Loucy (cell line): Measurements from ENCODE around the gene DLX5.

Experiments used
- H2AFZ ChIP-seq: fragments of 200-600 bp; sonication (generic); 2 replicates; pipeline ENCODE4 v1.6.0; 2016; ENCODE audit warnings: antibody characterized with exemption, mild to moderate bottlenecking, low read length, moderate library complexity
- H3F3A ChIP-seq: fragments of 200-600 bp; 2 replicates; pipeline ENCODE4 v1.6.0; 2016; ENCODE audit warnings: antibody characterized with exemption, low read depth, mild to moderate bottlenecking
- H3K27me3 ChIP-seq: fragments of 200-600 bp; sonication (generic); 2 replicates; pipeline ENCODE4 v1.6.1; 2014; ENCODE audit warnings: low read length, mild to moderate bottlenecking; ENCODE audit not compliant: insufficient read depth, poor library complexity, severe bottlenecking
- H3K36me3 ChIP-seq: fragments of 200-600 bp; sonication (generic); 2 replicates; pipeline ENCODE4 v1.6.1; 2016; ENCODE audit warnings: low read length; ENCODE audit not compliant: insufficient read depth
- H3K4me1 ChIP-seq: fragments of 200-600 bp; sonication (generic); 2 replicates; pipeline ENCODE4 v1.5.1; 2014; ENCODE audit warnings: low read length, mild to moderate bottlenecking; ENCODE audit not compliant: insufficient read depth, poor library complexity, severe bottlenecking
- H3K4me2 ChIP-seq: fragments of 200-600 bp; sonication (generic); 2 replicates; pipeline ENCODE4 v1.6.0; 2014; ENCODE audit warnings: antibody characterized with exemption, low read length, low read depth, mild to moderate bottlenecking; ENCODE audit not compliant: poor library complexity, severe bottlenecking
- H3K4me3 ChIP-seq: fragments of 200-600 bp; sonication (generic); 2 replicates; pipeline ENCODE4 v1.5.1; 2014; ENCODE audit warnings: low read length, mild to moderate bottlenecking, mixed read lengths; ENCODE audit not compliant: poor library complexity, severe bottlenecking
- H3K79me2 ChIP-seq: fragments of 200-600 bp; sonication (generic); 2 replicates; pipeline ENCODE4 v1.6.1; 2014; ENCODE audit warnings: low read length; ENCODE audit not compliant: insufficient read depth
- H3K9ac ChIP-seq: fragments of 200-600 bp; sonication (generic); 2 replicates; pipeline ENCODE4 v1.6.0; 2014; ENCODE audit warnings: mild to moderate bottlenecking, low read depth, low read length, moderate library complexity; ENCODE audit not compliant: poor library complexity, severe bottlenecking
- H3K9me2 ChIP-seq: fragments of 200-600 bp; sonication (generic); replicated peaks from 2 replicates; pipeline ENCODE4 v1.6.1; 2016; ENCODE audit warnings: low read depth, low read length, mixed read lengths
- H3K9me3 ChIP-seq: fragments of 200-600 bp; sonication (generic); 2 replicates; pipeline ENCODE4 v1.6.1; 2014; ENCODE audit warnings: mild to moderate bottlenecking, antibody characterized with exemption, low read length, low read depth; ENCODE audit not compliant: insufficient read depth
- H4K20me1 ChIP-seq: fragments of 200-600 bp; sonication (generic); 2 replicates; pipeline ENCODE4 v1.6.0; 2014; ENCODE audit warnings: antibody characterized with exemption, low read length, mild to moderate bottlenecking; ENCODE audit not compliant: insufficient read depth, poor library complexity, severe bottlenecking
- EZH2phosphoT487 ChIP-seq: fragments of 200-600 bp; IDR thresholded peaks from 2 replicates; pipeline ENCODE4 v1.6.1; 2018; ENCODE audit warnings: antibody characterized with exemption, mild to moderate bottlenecking, moderate library complexity, borderline replicate concordance
- TF ChIP-seq, protein P1 (sequence below): fragments of 200-600 bp; sonication (generic); conservative IDR thresholded peaks from 2 replicates; pipeline ENCODE4 v1.5.1; 2014; ENCODE audit warnings: mild to moderate bottlenecking, antibody characterized with exemption, low read length

The DLX5 gene

GRCh38 chr7:96973986-96974385, 50.6 kb downstream of the DLX5 start:
- Histone ChIP-seq H3F3A (no peaks in the 10 kb centered on the region), H3K79me2 (no peaks in the 10 kb centered on the region), H3K36me3 (no peaks in the 10 kb centered on the region), H3K9me3 (no peaks in the 10 kb centered on the region), H3K27me3 (no peaks in the 10 kb centered on the region), H3K9ac (no peak overlapping the region), H2AFZ (no peak overlapping the region), H3K4me2 (no peak overlapping the region), H4K20me1 (no peaks in the 10 kb centered on the region), H3K9me2 (no peaks in the 10 kb centered on the region), H3K4me3 (no peak overlapping the region), H3K4me1 (no peaks in the 10 kb centered on the region)
- TF ChIP-seq, protein P1, sequence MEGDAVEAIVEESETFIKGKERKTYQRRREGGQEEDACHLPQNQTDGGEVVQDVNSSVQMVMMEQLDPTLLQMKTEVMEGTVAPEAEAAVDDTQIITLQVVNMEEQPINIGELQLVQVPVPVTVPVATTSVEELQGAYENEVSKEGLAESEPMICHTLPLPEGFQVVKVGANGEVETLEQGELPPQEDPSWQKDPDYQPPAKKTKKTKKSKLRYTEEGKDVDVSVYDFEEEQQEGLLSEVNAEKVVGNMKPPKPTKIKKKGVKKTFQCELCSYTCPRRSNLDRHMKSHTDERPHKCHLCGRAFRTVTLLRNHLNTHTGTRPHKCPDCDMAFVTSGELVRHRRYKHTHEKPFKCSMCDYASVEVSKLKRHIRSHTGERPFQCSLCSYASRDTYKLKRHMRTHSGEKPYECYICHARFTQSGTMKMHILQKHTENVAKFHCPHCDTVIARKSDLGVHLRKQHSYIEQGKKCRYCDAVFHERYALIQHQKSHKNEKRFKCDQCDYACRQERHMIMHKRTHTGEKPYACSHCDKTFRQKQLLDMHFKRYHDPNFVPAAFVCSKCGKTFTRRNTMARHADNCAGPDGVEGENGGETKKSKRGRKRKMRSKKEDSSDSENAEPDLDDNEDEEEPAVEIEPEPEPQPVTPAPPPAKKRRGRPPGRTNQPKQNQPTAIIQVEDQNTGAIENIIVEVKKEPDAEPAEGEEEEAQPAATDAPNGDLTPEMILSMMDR = no peak
- TF ChIP-seq EZH2phosphoT487 = no peak

DNA sequence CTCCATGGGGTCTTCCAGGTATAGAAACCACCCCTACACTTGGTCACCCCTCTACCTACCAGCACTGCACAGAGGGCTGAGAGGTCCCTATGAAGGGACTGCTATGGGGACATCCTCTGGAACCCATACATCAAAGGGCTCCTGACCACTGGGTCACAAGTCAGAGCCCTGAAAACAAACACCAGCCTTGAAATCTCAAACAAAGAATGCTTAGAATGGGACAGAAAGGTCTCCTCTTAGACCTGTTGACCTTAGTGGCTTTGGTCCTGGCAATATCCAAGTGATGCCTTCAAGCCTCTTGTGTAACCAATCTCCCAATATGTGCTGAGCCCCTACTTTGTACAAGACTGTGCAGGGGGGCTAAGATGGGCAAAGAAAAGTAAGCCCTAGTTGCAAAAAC, 53.9 kb downstream of the DLX5 start:
- TF ChIP-seq, protein P1 = no peak
- TF ChIP-seq EZH2phosphoT487 = no peak
- no peaks in the 10 kb centered on the region for H3F3A ChIP-seq
- H3K4me1 ChIP-seq = no peaks in the 10 kb centered on the region
- no peaks in the 10 kb centered on the region for H3K9me2 ChIP-seq
- H4K20me1 ChIP-seq = no peaks in the 10 kb centered on the region
- H3K27me3 ChIP-seq = no peaks in the 10 kb centered on the region
- no peak overlapping the region for H2AFZ ChIP-seq
- H3K4me2 ChIP-seq = no peak overlapping the region
- H3K4me3 ChIP-seq = no peak overlapping the region
- H3K79me2 ChIP-seq = no peaks in the 10 kb centered on the region
- no peak overlapping the region for H3K9ac ChIP-seq
- no peaks in the 10 kb centered on the region for H3K9me3 ChIP-seq
- no peaks in the 10 kb centered on the region for H3K36me3 ChIP-seq
